IMR-90 (cell line): ENCODE data around the gene POLR2M. TPM values are rescaled to one million over a fixed set of nuclear protein-coding genes. Genes with fewer than 3 reads are reported as not detected.

Source experiments
- ATAC-seq: fragments of 200-7000 bp; cut with Tn5 transposase; 2 replicates; pipeline ENCODE4 v1.9.1; 2020; ENCODE audit warnings: low read depth, mild to moderate bottlenecking, moderate library complexity
- BruUV-seq: library from RNA; stranded (reverse); fragments of 400-500 nt; replicated peaks from 2 replicates; lab custom pipeline; 2021; lab: Mats Ljungman, UMichigan
- CTCF ChIA-PET: fragments of 300-600 bp; formaldehyde crosslinking; extraction: SDS; loops from one replicate; lab custom pipeline; 2021; ENCODE audit warnings: antibody characterized with exemption; lab: Yijun Ruan, JAX
- POLR2A ChIA-PET: fragments of 300-600 bp; sonication (Branson Sonifier 250); formaldehyde crosslinking; loops from one replicate; lab custom pipeline; 2022; ENCODE audit warnings: antibody characterized with exemption; ENCODE audit not compliant: unreplicated experiment; lab: Charles Lee
- DNase-seq: peaks from one replicate; pipeline ENCODE4 v3.0.0; 2013
- H2AFZ ChIP-seq: replicated peaks from 2 replicates; pipeline ENCODE3; 2013; ENCODE audit warnings: low read length, mild to moderate bottlenecking; ENCODE audit not compliant: poor library complexity
- H2AK5ac ChIP-seq: 2 replicates; pipeline ENCODE4 v1.6.1; 2013; ENCODE audit warnings: low read depth, low read length, inconsistent platforms
- H2AK9ac ChIP-seq: replicated peaks from 2 replicates; pipeline ENCODE3; 2013; ENCODE audit warnings: mild to moderate bottlenecking, low read depth, low read length, moderate library complexity; ENCODE audit not compliant: poor library complexity
- H2BK120ac ChIP-seq: 2 replicates; pipeline ENCODE4 v1.6.1; 2013; ENCODE audit warnings: low read depth, low read length, inconsistent platforms
- H2BK15ac ChIP-seq: 3 replicates; pipeline ENCODE4 v1.6.1; 2013; ENCODE audit warnings: low read depth, low read length, inconsistent platforms
- H2BK20ac ChIP-seq: 2 replicates; pipeline ENCODE4 v1.6.1; 2013; ENCODE audit warnings: low read depth, mild to moderate bottlenecking, inconsistent platforms, low read length, moderate library complexity
- H2BK5ac ChIP-seq: 2 replicates; pipeline ENCODE4 v1.6.1; 2013; ENCODE audit warnings: mild to moderate bottlenecking, low read depth, low read length, inconsistent platforms; ENCODE audit not compliant: poor library complexity, severe bottlenecking
- H3K14ac ChIP-seq: replicated peaks from 2 replicates; pipeline ENCODE4 v1.6.1; 2013; ENCODE audit warnings: low read depth, low read length, inconsistent platforms
- H3K18ac ChIP-seq: 2 replicates; pipeline ENCODE4 v1.6.1; 2013; ENCODE audit warnings: low read depth, low read length, control low read depth
- H3K23ac ChIP-seq: 2 replicates; pipeline ENCODE4 v1.6.1; 2013; ENCODE audit warnings: low read depth, low read length, inconsistent platforms
- H3K27ac ChIP-seq: 2 replicates; pipeline ENCODE4 v1.5.1; 2013; ENCODE audit warnings: mild to moderate bottlenecking, control low read depth, low read length; ENCODE audit not compliant: insufficient read depth
- H3K27me3 ChIP-seq: 2 replicates; pipeline ENCODE4 v1.6.1; 2013; ENCODE audit warnings: low read length; ENCODE audit not compliant: control insufficient read depth, insufficient read depth
- H3K36me3 ChIP-seq: 2 replicates; pipeline ENCODE4 v1.6.1; 2013; ENCODE audit warnings: low read length, mixed read lengths; ENCODE audit not compliant: control insufficient read depth, insufficient read depth
- H3K4ac ChIP-seq: 2 replicates; pipeline ENCODE4 v1.6.1; 2013; ENCODE audit warnings: low read depth, low read length, inconsistent platforms
- H3K4me1 ChIP-seq: 2 replicates; pipeline ENCODE4 v1.6.1; 2013; ENCODE audit warnings: low read length, mixed read lengths; ENCODE audit not compliant: control insufficient read depth, insufficient read depth
- H3K4me2 ChIP-seq: 2 replicates; pipeline ENCODE4 v1.6.1; 2013; ENCODE audit warnings: low read depth, mild to moderate bottlenecking, control low read depth, low read length, moderate library complexity
- H3K4me3 ChIP-seq: 2 replicates; pipeline ENCODE4 v1.5.1; 2013; ENCODE audit warnings: low read depth, mild to moderate bottlenecking, control low read depth, low read length, moderate library complexity; ENCODE audit not compliant: insufficient read depth
- H3K56ac ChIP-seq: 2 replicates; pipeline ENCODE4 v1.6.1; 2013; ENCODE audit warnings: low read length, inconsistent platforms; ENCODE audit not compliant: insufficient read depth; ENCODE audit errors: extremely low read depth
- H3K79me1 ChIP-seq, 2 experiments: 2 replicates each; pipeline ENCODE4 v1.6.1; 2013; ENCODE audit warnings: low read length in 2 of 2, inconsistent platforms in 1 of 2, low read depth in 1 of 2
- H3K9ac ChIP-seq: 2 replicates; pipeline ENCODE4 v1.6.1; 2013; ENCODE audit warnings: low read depth, low read length, control low read depth
- H3K9me1 ChIP-seq: 2 replicates; pipeline ENCODE4 v1.6.1; 2013; ENCODE audit warnings: low read length, inconsistent platforms; ENCODE audit not compliant: insufficient read depth
- H3K9me3 ChIP-seq: 2 replicates; pipeline ENCODE4 v1.6.1; 2013; ENCODE audit warnings: low read length; ENCODE audit not compliant: control insufficient read depth, insufficient read depth
- H4K20me1 ChIP-seq: 2 replicates; pipeline ENCODE4 v1.6.1; 2013; ENCODE audit warnings: low read length, inconsistent platforms; ENCODE audit not compliant: insufficient read depth
- H4K5ac ChIP-seq: 2 replicates; pipeline ENCODE4 v1.6.1; 2013; ENCODE audit warnings: mild to moderate bottlenecking, low read depth, low read length, control low read depth
- H4K8ac ChIP-seq, 2 experiments: 2 replicates each; pipeline ENCODE4 v1.6.1; 2013; ENCODE audit warnings: low read depth in 2 of 2, low read length in 2 of 2, control low read depth in 1 of 2, inconsistent platforms in 1 of 2
- H4K91ac ChIP-seq: 2 replicates; pipeline ENCODE4 v1.6.1; 2013; ENCODE audit warnings: low read depth, low read length, inconsistent platforms; ENCODE audit not compliant: insufficient read depth
- CEBPB ChIP-seq: IDR thresholded peaks from 2 replicates; pipeline ENCODE4 v1.6.1; 2012; ENCODE audit warnings: low read depth, low read length, improper control_type of control experiment
- CHD1 ChIP-seq: IDR thresholded peaks from 2 replicates; pipeline ENCODE4 v1.6.1; 2012; ENCODE audit warnings: low read depth, low read length, improper control_type of control experiment
- MAZ ChIP-seq: IDR thresholded peaks from 2 replicates; pipeline ENCODE4 v1.6.1; 2012; ENCODE audit warnings: low read depth, mild to moderate bottlenecking, low read length, improper control_type of control experiment, moderate library complexity, borderline replicate concordance
- POLR2A ChIP-seq: IDR thresholded peaks from 2 replicates; pipeline ENCODE4 v1.6.1; 2012; ENCODE audit warnings: mild to moderate bottlenecking, low read depth, low read length
- RAD21 ChIP-seq: IDR thresholded peaks from 2 replicates; pipeline ENCODE4 v1.6.1; 2012; ENCODE audit warnings: low read length, improper control_type of control experiment
- USF2 ChIP-seq: fragments of 150-350 bp; IDR thresholded peaks from 2 replicates; pipeline ENCODE4 v1.6.1; 2017; ENCODE audit warnings: mild to moderate bottlenecking, antibody characterized with exemption, low read length, low read depth
- WGBS, 2 experiments: methylation state at CpG; one replicate each; pipeline versions ENCODE4 v1.1.5 to v1.1.7; 2013; ENCODE audit warnings: missing lambda C conversion rate in 2 of 2; ENCODE audit not compliant: insufficient read length in 1 of 2; ENCODE audit errors: extremely low coverage in 2 of 2; 5-methylcytosine and 5-hydroxymethylcytosine counted together
- dilution Hi-C: fragments of 300-500 bp; cut with HindIII; formaldehyde crosslinking; loops from one replicate; pipeline ENCODE4 v1.14.3; 2018; ENCODE audit warnings: low sequenced_read_pairs; ENCODE audit not compliant: unreplicated experiment
- in situ Hi-C: fragments of 300-500 bp; cut with MboI; formaldehyde crosslinking; loops from 3 replicates; pipeline ENCODE4 v1.14.3; 2019; ENCODE audit warnings: low sequenced_read_pairs, inconsistent platforms, mixed read lengths
- intact Hi-C: fragments of 100-400 bp; cut with micrococcal nuclease; formaldehyde crosslinking; loops from 2 replicates; pipeline ENCODE4 v1.10.0; 2022
- polyA plus RNA-seq, 3 experiments: library from polyadenylated mRNA; depleted of rRNA; stranded (reverse); fragments of >200 nt; gene quantifications; 2 replicates each; pipeline ENCODE4 v1.2.3, GENCODE V29; 2012; ENCODE audit warnings: low replicate concordance in 1 of 3
- total RNA-seq: library from RNA; depleted of rRNA; stranded (reverse); fragments of >200 nt; gene quantifications from 2 replicates; pipeline ENCODE4 v1.2.3, GENCODE V29; 2012

The POLR2M gene
- total and polyA plus RNA-seq, 2 of the 4 experiments (the other 2 are of a cell fraction): 60.8 to 117 TPM

- dilution Hi-C loops: no loop called here
- 100% methylated on average over 1 of the region's 4 CpGs; no CpG with 5 or more reads in 1 of the 2 experiments for WGBS, 2 experiments
- Histone ChIP-seq H3K4me2 (no peak overlapping the region), H2BK5ac (no peak overlapping the region), H2AK9ac (no peak overlapping the region), H2BK15ac (no peak overlapping the region), H3K4me1 (no peaks in the 10 kb centered on the region), H3K27me3 (no peaks in the 10 kb centered on the region), H2BK120ac (no peak overlapping the region), H3K79me1 (no peaks in the 10 kb centered on the region), H2AK5ac (no peak overlapping the region), H3K23ac (no peak overlapping the region), H3K27ac (no peak overlapping the region), H4K20me1 (no peaks in the 10 kb centered on the region), H3K18ac (no peak overlapping the region), H3K56ac (no peak overlapping the region), H2AFZ (no peak overlapping the region), H3K14ac (no peak overlapping the region), H4K8ac (no peak overlapping the region), H3K36me3 (no peaks in the 10 kb centered on the region), H3K4me3 (no peak overlapping the region), H4K91ac (no peak overlapping the region), H3K9me3 (no peaks in the 10 kb centered on the region), H3K9me1 (no peaks in the 10 kb centered on the region), H3K4ac (no peak overlapping the region), H2BK20ac (no peak overlapping the region), H4K5ac (no peak overlapping the region), H3K9ac (no peak overlapping the region)
- BruUV-seq: no TSS peak
- ChIA-PET CTCF (no interaction called here), POLR2A (no interaction called here)
- ATAC-seq (no peak), DNase-seq (no peak)
- no peak for TF ChIP-seq RAD21
- no peak for TF ChIP-seq USF2
- TF ChIP-seq POLR2A: no peak
- TF ChIP-seq CEBPB: no peak
- TF ChIP-seq MAZ: no peak
- no peak for TF ChIP-seq CHD1
- intact Hi-C loops: no loop called here
- in situ Hi-C loops: no loop called here
Observed at GRCh38 chr15:57686657-57687056, 19.9 kb upstream of the POLR2M start.
